Progenitor cell of endocrine pancreas (in vitro differentiated cells): ENCODE data around the gene ERN1. TPM values are rescaled to one million over a fixed set of nuclear protein-coding genes. Genes with fewer than 3 reads are reported as not detected.

ENCODE experiments used
- DNase-seq: peaks from one replicate; pipeline ENCODE4 v3.0.0; 2021; ENCODE audit warnings: low spot score; ENCODE audit not compliant: unreplicated experiment
- H3K27ac Mint-ChIP-seq: 2 replicates; pipeline ENCODE4 v1.8.0; 2021; ENCODE audit warnings: mild to moderate bottlenecking, moderate library complexity, mixed read lengths
- H3K27me3 Mint-ChIP-seq: 2 replicates; pipeline ENCODE4 v1.8.0; 2021; ENCODE audit warnings: mixed read lengths
- H3K36me3 Mint-ChIP-seq: 2 replicates; pipeline ENCODE4 v1.8.0; 2022; ENCODE audit warnings: mixed read lengths; ENCODE audit not compliant: insufficient read depth
- H3K4me1 Mint-ChIP-seq: 2 replicates; pipeline ENCODE4 v1.8.0; 2021; ENCODE audit warnings: low read depth, mixed read lengths
- H3K4me3 Mint-ChIP-seq: 2 replicates; pipeline ENCODE4 v1.8.0; 2021; ENCODE audit warnings: low read depth, mild to moderate bottlenecking, moderate library complexity, mixed read lengths
- H3K9me3 Mint-ChIP-seq: 2 replicates; pipeline ENCODE4 v1.8.0; 2021; ENCODE audit warnings: low read depth, mixed read lengths
- CTCF ChIP-seq: fragments of 200-600 bp; sonication (generic); IDR thresholded peaks from one replicate; pipeline ENCODE4 v1.5.0; 2021; ENCODE audit warnings: antibody characterized with exemption, mild to moderate bottlenecking; ENCODE audit not compliant: unreplicated experiment
- total RNA-seq: library from RNA; stranded (reverse); gene quantifications from 2 replicates; pipeline ENCODE4 v1.2.1, GENCODE V29; 2021

ERN1 gene
- total RNA-seq, 1 donor from 2014 or later: 43.1 TPM

GRCh38 chr17:63998050-63998720 is 131.8 kb downstream of the ERN1 start, which contains the start of gene PRR29:
Gene PRR29 (plus strand): TSS chr17:63998351. CDS start chr17:63998365, 14 bp downstream.
- H3K4me3 Mint-ChIP-seq: peak within 1 kb of the TSS; percentile 88

DNA sequence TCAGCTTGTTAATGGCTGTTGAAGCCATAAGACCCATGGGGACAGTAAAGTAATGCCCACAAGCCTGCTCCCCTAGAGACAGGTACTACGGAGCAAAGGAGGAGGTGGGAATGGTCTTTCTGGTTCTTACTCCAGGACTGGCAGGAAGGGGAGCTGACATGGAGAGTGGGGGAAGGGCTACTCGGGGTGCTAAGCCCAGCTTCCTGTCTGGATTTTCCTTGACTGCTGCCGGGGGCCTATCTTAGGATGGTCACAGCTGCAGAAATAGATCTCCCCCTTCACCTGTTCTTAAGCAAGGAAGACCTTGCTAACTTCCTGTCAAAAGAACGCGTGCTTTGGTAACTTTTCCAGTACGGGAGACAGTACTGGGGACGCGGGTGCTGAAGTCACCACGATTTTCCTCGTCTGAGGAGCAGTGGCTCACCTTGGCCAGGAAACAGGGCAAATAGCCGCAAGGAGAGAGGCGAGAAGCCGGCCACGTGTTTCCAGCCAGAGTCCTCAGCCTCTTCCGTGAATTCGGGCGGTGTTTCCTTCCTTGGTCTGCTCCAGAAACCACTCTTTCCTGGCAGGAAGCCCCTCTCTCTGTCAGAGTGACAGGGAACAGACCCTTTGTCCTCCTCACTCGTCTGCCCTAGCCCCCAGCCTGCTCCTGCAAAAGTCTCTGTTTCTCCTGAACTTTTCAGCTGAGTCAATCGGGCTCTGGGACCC is 132.4 kb downstream of the ERN1 start:
- H3K27me3 Mint-ChIP-seq: peaks cover 50% of the 10 kb centered on the region
- peaks cover 1% of the 10 kb centered on the region for H3K4me1 Mint-ChIP-seq
- H3K36me3 Mint-ChIP-seq: no peaks in the 10 kb centered on the region
- H3K9me3 Mint-ChIP-seq: no peaks in the 10 kb centered on the region
- TF ChIP-seq CTCF: no peak
- peak overlapping the region; percentile 88 for H3K4me3 Mint-ChIP-seq
- DNase-seq: no peak
- H3K27ac Mint-ChIP-seq: no peak overlapping the region

More at GRCh38 chr17:63998050-63998720, 131.8 kb downstream of the ERN1 start, which contains the start of gene PRR29:
- H3K27ac Mint-ChIP-seq: no peak within 1 kb of the TSS
- no peak for TF ChIP-seq CTCF
- peak; percentile 70 for DNase-seq
- peaks cover 46% of the 10 kb centered on the region for H3K27me3 Mint-ChIP-seq
- H3K36me3 Mint-ChIP-seq: no peaks in the 10 kb centered on the region
- H3K9me3 Mint-ChIP-seq: no peaks in the 10 kb centered on the region
- peaks cover 1% of the 10 kb centered on the region for H3K4me1 Mint-ChIP-seq

DNA sequence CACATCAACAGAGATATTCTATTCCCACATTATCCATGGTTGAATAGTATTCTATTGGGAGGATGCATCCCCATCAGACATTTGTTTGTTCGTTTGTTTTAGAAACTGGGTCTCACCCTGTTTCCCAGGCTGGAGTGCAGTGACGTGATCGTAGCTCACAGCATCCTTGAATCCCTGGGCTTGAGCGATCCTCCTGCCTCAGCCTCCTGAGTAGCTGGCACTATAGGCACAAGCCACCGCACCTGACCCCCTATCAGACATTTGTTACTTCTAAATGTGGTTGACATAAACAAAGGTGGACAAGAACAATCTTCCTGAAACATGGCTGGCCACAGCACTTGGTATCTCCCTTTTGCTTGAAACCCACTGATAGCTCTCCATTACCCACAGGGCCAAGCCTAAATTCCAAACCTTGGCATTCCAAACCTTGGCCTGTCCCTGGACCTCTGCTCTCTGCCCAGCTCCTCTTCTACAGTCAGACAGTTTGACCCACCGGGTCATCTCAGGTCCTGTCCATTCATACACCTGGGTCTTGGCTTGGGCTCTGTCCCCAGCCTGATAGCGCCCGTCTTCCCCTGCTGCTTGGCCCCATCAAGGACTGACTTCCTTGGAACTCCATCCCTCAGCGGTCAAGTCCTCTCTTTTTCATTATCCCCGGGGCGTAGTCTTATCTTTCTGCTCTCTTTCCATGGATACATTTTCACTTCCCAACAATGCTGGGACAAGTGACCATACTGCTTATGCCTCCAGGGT is 133.3 kb downstream of the ERN1 start:
- Mint-ChIP-seq H3K4me1 (peaks cover 1% of the 10 kb centered on the region), H3K4me3 (no peak overlapping the region), H3K27ac (no peak overlapping the region), H3K9me3 (no peaks in the 10 kb centered on the region), H3K27me3 (peaks cover 59% of the 10 kb centered on the region), H3K36me3 (no peaks in the 10 kb centered on the region)
- DNase-seq: no peak
- no peak for TF ChIP-seq CTCF

DNA sequence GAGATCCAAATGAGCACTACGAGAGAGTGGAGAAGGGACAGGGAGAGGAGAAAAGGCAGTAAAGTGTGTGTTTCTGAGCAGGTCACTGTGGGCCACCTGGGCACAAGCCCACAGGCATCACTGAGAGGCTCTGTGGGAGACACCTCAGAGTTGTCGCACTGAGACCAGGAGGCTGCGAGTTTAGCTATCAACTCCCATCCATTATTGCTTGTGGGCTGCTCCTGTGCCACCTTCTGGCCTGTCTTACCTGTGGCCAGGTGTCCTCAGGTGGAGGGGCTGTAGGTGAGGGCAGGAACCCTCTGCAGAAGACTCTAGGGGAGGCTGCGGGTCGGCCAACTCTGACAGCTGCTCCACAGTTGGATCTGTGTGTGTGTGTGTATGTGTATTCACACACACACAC is 134.3 kb downstream of the ERN1 start:
- no peak for TF ChIP-seq CTCF
- no peak overlapping the region for H3K4me3 Mint-ChIP-seq
- no peaks in the 10 kb centered on the region for H3K36me3 Mint-ChIP-seq
- peaks cover 1% of the 10 kb centered on the region for H3K4me1 Mint-ChIP-seq
- no peak overlapping the region for H3K27ac Mint-ChIP-seq
- peaks cover 68% of the 10 kb centered on the region for H3K27me3 Mint-ChIP-seq
- DNase-seq: no peak
- no peaks in the 10 kb centered on the region for H3K9me3 Mint-ChIP-seq

DNA sequence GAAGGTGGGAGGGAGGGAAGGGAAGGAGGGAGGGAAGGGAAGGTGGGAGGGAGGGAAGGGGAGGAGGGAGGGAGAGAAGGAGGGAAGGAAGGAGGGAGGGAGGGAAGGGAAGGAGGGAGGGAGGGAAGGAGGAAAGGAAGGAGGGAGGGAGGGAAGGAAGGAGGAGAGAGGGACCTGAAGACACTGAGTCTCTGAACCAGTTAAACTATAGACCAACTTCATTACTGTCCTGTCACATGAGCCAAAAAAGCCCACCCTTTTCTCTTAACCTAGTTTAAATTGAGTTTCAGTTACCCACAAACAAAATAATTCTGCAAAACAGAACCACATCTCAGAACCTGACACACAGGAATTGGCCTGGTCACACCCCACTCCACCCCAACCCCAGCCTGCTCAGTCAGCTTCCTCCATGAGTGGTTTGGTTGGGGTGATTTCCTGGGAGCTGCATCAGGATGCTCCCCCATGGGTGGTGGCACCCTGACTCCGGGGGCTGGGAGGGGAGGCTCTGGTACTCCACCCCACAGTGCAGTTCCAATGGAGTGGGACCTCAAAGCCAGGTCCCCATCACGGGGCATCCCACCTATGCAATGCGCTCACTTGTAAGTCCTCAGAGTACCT is 136.5 kb downstream of the ERN1 start:
- Mint-ChIP-seq H3K9me3 (no peaks in the 10 kb centered on the region), H3K27ac (no peak overlapping the region), H3K36me3 (no peaks in the 10 kb centered on the region), H3K4me1 (peaks cover 9% of the 10 kb centered on the region), H3K27me3 (peaks cover 76% of the 10 kb centered on the region), H3K4me3 (no peak overlapping the region)
- no peak for DNase-seq
- no peak for TF ChIP-seq CTCF
